ENCODE data around the gene JPH2.

Gene JPH2

DNA sequence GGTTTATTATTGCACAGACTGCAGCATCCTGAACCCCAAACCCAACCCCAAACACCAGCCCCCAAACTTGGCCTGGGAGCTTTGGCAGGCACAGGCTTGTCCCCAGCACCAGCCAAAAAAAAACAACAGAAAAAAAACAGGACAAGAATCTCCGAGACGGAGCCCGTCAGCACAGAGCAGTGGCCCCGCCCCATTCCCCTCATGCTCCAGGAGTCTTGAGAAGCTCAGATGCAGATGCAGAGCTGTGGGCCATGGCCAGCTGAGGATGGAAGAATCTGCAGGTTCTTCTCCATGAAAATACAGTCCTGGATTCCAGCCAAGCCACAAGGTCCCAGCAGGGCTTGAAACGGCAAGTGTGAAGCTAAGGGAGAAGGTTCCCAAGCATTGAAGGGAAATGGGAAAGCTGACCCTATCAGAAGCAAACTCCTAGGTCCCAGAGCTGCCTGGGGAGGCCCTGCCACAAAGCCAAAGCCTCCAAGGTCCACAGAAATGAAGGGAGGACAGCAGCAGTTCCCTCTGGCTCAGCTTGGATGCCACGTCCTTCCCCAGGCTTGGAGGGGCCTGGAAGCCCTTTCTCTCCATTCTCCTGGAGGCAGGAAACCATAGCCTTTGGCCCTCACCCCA, 75.2 kb downstream of the JPH2 start:
- TF ChIP-seq, protein P1, sequence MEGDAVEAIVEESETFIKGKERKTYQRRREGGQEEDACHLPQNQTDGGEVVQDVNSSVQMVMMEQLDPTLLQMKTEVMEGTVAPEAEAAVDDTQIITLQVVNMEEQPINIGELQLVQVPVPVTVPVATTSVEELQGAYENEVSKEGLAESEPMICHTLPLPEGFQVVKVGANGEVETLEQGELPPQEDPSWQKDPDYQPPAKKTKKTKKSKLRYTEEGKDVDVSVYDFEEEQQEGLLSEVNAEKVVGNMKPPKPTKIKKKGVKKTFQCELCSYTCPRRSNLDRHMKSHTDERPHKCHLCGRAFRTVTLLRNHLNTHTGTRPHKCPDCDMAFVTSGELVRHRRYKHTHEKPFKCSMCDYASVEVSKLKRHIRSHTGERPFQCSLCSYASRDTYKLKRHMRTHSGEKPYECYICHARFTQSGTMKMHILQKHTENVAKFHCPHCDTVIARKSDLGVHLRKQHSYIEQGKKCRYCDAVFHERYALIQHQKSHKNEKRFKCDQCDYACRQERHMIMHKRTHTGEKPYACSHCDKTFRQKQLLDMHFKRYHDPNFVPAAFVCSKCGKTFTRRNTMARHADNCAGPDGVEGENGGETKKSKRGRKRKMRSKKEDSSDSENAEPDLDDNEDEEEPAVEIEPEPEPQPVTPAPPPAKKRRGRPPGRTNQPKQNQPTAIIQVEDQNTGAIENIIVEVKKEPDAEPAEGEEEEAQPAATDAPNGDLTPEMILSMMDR (IDR thresholded peaks at IDR 0.05; ENCODE audit: low read depth, low read length, missing control alignments), result no peak
- no peak for DNase-seq (ENCODE audit: extremely low read depth, low read depth)
- no peak overlapping the region for H3K4me3 ChIP-seq (replicated peaks; ENCODE audit: low read depth, low read length)

DNA sequence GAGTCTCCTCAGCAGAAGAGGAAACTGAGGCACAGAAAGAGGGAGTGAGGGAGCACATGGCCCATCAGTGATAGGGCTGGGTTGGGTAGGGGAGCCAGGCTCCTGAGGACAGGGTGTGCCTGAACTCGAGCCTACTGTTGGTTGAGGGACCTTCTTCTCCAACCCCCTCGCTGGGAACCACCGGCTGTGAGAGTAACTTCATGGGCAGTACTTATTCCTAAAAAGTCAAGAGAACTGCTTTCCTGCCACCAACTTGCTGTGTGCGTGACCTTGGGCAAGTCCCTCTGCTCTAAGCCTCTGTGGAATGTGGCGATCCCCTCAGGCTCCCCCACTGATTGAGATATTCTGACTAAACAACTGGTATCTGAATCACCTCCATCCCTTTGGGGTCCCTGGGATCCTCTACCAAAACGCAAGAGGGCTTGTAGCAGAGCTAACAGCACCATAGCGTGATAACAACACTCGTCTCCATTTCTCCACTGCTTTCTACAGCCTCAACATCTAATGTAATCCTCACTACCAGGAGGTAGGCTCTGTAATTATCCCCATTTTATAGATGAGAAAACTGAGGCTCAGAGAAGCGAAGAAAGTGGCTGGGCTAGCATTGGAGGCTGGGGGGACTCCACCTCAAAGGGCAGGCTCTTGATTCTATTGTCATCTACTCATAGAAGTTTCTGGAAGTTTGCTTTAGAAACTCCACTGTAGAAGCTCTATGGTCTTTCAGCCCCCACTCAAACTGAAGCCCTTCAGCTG, 76.0 kb downstream of the JPH2 start:
- DNase-seq (ENCODE audit: extremely low read depth, low read depth), result no peak
- TF ChIP-seq, protein P1 (IDR thresholded peaks at IDR 0.05; ENCODE audit: low read depth, low read length, missing control alignments), result no peak

DNA sequence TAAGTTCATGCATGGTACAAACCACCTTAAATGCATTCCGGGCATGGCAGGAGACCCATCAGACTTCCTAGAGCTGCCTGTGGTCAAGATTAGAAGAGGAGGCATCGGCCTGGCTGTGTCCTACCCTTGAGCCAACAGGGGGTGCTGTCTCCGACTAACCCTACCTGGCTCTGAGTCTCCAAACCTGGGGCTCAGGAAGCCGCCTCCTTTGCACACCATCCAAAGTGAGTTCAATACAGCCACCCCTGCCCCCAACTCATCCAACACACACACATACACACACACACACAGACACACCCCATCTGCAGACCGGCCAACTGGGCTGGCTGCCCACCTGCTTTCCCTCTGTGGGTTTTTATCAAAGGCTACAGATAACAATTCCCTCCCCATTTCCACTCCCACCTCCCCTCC, 77.0 kb downstream of the JPH2 start:
- TF ChIP-seq, protein P1 (IDR thresholded peaks at IDR 0.05; ENCODE audit: low read depth, low read length, missing control alignments), result peak; percentile 29
- no peak overlapping the region for H3K4me3 ChIP-seq (replicated peaks; ENCODE audit: low read depth, low read length)
- DNase-seq (ENCODE audit: extremely low read depth, low read depth), result no peak

More for the DNA sequence above, 76.0 kb downstream of the JPH2 start:
- no peak overlapping the region for H3K4me3 ChIP-seq (replicated peaks; ENCODE audit: low read depth, low read length)

DNA sequence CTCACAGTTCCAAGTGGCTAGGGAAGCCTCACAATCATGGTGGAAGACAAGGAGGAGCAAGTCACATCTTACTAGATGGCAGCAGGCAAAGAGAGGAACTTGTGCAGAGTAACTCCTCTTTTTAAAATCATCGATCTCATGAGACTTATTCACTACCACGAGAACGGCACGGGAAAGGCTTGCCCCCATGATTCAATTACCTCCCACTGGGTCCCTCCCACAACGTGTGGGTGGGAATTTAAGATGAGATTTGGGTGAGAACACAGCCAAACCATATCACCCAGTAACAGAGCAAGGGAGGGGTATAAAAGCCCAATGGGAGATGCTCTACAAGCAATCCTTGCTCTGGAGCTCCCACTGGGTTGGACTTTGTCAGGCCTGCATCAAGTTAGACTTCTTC, 80.4 kb downstream of the JPH2 start:
- DNase-seq (ENCODE audit: extremely low read depth, low read depth), result no peak
- H3K4me3 ChIP-seq (replicated peaks; ENCODE audit: low read depth, low read length), result no peak overlapping the region
- TF ChIP-seq, protein P1 (IDR thresholded peaks at IDR 0.05; ENCODE audit: low read depth, low read length, missing control alignments), result no peak

DNA sequence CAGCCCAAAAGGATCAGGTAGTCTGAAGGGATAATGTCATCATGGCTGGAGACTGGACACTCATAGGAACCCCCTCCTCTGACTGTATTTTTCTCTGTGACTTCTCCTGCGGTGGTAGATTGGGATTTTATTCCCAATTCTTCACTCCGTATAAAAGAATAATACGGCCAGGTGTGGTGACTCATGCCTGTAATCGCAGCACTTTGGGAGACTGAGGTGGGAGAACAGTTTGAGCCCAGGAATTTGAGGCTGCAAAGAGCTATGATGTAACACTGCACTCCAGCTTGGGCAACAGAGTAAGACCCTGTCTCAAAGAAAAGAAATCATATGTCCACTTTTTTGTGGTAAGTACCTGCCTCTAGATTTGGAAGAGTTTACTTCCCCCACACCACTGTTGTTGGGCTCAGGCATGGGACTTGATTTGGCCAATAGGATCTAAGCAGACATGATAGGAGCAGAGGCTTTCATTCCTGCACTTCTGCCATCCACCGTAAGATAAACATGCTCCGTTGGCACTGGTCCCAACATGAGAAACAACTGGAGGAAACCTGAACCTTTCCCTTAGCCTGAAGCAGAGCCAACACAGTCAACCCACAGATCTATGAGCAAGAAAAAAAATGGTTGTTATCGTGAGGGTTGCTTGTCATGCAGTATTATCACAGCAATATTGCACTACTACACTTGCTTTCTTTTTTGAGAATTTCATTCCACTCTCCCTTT, 82.0 kb downstream of the JPH2 start:
- TF ChIP-seq, protein P1 (IDR thresholded peaks at IDR 0.05; ENCODE audit: low read depth, low read length, missing control alignments), result no peak
- no peak for DNase-seq (ENCODE audit: extremely low read depth, low read depth)
- H3K4me3 ChIP-seq (replicated peaks; ENCODE audit: low read depth, low read length), result no peak overlapping the region

DNA sequence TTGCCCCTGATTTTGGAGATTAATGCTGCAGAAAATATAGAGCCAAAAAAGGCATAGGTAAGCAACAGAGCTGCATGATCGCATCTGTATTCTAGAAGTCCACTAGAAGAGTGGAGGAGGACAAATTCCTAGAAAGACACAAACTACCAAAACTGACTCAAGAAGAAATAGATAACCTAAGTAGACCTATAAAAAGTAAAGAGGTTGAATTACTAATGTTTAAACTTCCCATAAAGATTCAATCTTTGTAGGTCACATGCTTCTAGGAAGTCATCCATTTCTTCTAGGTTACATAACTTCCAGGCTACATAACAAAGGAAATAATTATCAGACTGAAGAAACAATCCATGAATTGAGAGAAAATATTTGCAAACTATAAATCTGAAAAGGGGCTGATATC, 84.4 kb downstream of the JPH2 start:
- no peak overlapping the region for H3K4me3 ChIP-seq (replicated peaks; ENCODE audit: low read depth, low read length)
- TF ChIP-seq, protein P1 (IDR thresholded peaks at IDR 0.05; ENCODE audit: low read depth, low read length, missing control alignments), result no peak
- DNase-seq (ENCODE audit: extremely low read depth, low read depth), result no peak
